ENCODE results near the gene PPFIBP1. TPM values are rescaled to one million over a fixed set of nuclear protein-coding genes. Genes with fewer than 3 reads are reported as not detected.

Gene PPFIBP1
- total RNA-seq, 4 donors from 2014 or later, result 15.3 to 52.9 (median 39.8) TPM

DNA sequence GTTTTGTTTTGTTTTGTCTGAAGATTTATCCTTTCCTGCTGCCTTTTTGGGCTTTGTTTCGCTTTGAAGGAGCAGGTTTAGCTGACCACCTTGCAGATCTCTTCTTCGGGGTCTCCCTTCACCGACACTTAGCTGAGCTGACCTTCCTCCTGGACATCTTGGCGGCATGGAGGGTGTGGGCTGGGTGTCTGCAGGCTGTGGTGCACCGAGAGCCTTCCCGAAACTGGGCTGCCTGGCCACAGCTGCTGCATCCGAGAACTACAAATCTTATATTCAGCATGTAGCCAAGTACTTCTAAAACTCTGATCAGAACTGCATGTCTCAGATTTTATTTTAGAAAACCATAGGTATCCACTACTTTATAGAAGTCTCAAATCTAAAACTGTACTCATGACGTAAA is 84.9 kb downstream of the PPFIBP1 start:
- no peak overlapping the region for H3K4me3 ChIP-seq
- WGBS, 2 donors (ENCODE audit: low coverage in 1 of 2), result 75 to 95% methylated on average over 8 of the region's 8 CpGs

GRCh38 chr12:27610374-27610773 is 86.4 kb downstream of the PPFIBP1 start:
- Histone ChIP-seq H3K4me1 (peaks cover 0 to 25% (median 16%) of the 10 kb centered on the region in 4 donors), H3K9me3 (no peaks in the 10 kb centered on the region), H3K27me3 (no peaks in the 10 kb centered on the region), H3K4me3 (no peak overlapping the region), H3K36me3 (no peaks in the 10 kb centered on the region), H3K27ac (peak overlapping the region in 3 of 4 donors; percentile 19 to 53 (median 44))
- no peak for DNase-seq
- intact Hi-C loops (cut with DNase I; ENCODE audit: low total_unique reads) (loop anchor here (10.0 kb wide), 1 partner anchor 1086 kb away; no protein-coding TSS in a partner anchor), in situ Hi-C loops (cut with MboI; ENCODE audit: low pct_ligation_motif_present in 1 of 4, low pct_unique_long_range_greater_than_20kb in 1 of 4, low sequenced_read_pairs in 3 of 4) (no loop called here)
- 38 to 42% methylated on average over 2 of the region's 2 CpGs for WGBS, 2 donors (ENCODE audit: low coverage in 1 of 2)
- TF ChIP-seq EP300 (IDR thresholded peaks at IDR 0.05; ENCODE audit: low read depth) (no peak), POLR2A (IDR thresholded peaks at IDR 0.05) (no peak), POLR2AphosphoS5 (IDR thresholded peaks at IDR 0.05) (peak in 1 of 3 donors; percentile 12)
- TF ChIP-seq, protein P1, sequence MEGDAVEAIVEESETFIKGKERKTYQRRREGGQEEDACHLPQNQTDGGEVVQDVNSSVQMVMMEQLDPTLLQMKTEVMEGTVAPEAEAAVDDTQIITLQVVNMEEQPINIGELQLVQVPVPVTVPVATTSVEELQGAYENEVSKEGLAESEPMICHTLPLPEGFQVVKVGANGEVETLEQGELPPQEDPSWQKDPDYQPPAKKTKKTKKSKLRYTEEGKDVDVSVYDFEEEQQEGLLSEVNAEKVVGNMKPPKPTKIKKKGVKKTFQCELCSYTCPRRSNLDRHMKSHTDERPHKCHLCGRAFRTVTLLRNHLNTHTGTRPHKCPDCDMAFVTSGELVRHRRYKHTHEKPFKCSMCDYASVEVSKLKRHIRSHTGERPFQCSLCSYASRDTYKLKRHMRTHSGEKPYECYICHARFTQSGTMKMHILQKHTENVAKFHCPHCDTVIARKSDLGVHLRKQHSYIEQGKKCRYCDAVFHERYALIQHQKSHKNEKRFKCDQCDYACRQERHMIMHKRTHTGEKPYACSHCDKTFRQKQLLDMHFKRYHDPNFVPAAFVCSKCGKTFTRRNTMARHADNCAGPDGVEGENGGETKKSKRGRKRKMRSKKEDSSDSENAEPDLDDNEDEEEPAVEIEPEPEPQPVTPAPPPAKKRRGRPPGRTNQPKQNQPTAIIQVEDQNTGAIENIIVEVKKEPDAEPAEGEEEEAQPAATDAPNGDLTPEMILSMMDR (IDR thresholded peaks at IDR 0.05), result no peak

More for the DNA sequence above, 84.9 kb downstream of the PPFIBP1 start:
- intact Hi-C loops (cut with DNase I; ENCODE audit: low total_unique reads), result no loop called here
- TF ChIP-seq, protein P1 (IDR thresholded peaks at IDR 0.05), result no peak
- no peak for TF ChIP-seq POLR2AphosphoS5 (IDR thresholded peaks at IDR 0.05)
- peak overlapping the region in 3 of 4 donors; percentile 3 to 27 (median 11) for H3K27ac ChIP-seq
- H3K9me3 ChIP-seq, result no peaks in the 10 kb centered on the region
- no peak for DNase-seq
- in situ Hi-C loops (cut with MboI; ENCODE audit: low pct_ligation_motif_present in 1 of 4, low pct_unique_long_range_greater_than_20kb in 1 of 4, low sequenced_read_pairs in 3 of 4), result no loop called here
- peaks cover 0 to 25% (median 16%) of the 10 kb centered on the region in 4 donors for H3K4me1 ChIP-seq
- no peaks in the 10 kb centered on the region for H3K27me3 ChIP-seq
- H3K36me3 ChIP-seq, result no peaks in the 10 kb centered on the region

GRCh38 chr12:27614386-27614785 is 90.4 kb downstream of the PPFIBP1 start:
- Histone ChIP-seq H3K4me3 (no peak overlapping the region), H3K36me3 (no peaks in the 10 kb centered on the region), H3K27me3 (no peaks in the 10 kb centered on the region), H3K27ac (no peak overlapping the region), H3K4me1 (peaks cover 0 to 13% (median 12%) of the 10 kb centered on the region in 4 donors), H3K9me3 (no peaks in the 10 kb centered on the region)
- TF ChIP-seq EP300 (IDR thresholded peaks at IDR 0.05; ENCODE audit: low read depth) (no peak), POLR2AphosphoS5 (IDR thresholded peaks at IDR 0.05) (no peak), POLR2A (IDR thresholded peaks at IDR 0.05) (no peak)
- TF ChIP-seq, protein P1 (IDR thresholded peaks at IDR 0.05), result no peak
- WGBS, 2 donors (ENCODE audit: low coverage in 1 of 2), result 72 to 94% methylated on average over 3 of the region's 3 CpGs
- no peak for DNase-seq
- intact Hi-C loops (cut with DNase I; ENCODE audit: low total_unique reads) (loop anchor here (10.0 kb wide), 1 partner anchor 1090 kb away; no protein-coding TSS in a partner anchor), in situ Hi-C loops (cut with MboI; ENCODE audit: low pct_ligation_motif_present in 1 of 4, low pct_unique_long_range_greater_than_20kb in 1 of 4, low sequenced_read_pairs in 3 of 4) (no loop called here)

DNA sequence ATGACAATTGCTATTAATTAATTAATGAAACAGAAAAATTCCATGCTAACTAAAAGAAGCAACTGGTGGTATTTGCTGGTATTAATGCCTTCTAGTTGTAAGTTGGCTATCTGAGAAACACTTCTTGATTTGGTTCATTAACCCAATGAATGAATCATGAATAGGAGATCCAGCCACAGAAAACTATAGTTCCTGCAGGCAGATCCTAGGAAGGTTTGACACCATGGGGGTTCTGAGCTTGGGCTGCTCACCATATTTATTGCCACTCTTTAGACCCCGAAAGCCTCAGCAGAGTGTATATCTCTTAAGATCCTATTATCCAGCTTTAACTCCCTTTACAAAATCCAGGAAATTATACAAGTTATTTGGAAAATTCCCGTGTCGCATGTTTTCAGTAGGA is 90.9 kb downstream of the PPFIBP1 start:
- TF ChIP-seq POLR2A (IDR thresholded peaks at IDR 0.05), result no peak
- TF ChIP-seq EP300 (IDR thresholded peaks at IDR 0.05; ENCODE audit: low read depth), result no peak
- no peak for TF ChIP-seq POLR2AphosphoS5 (IDR thresholded peaks at IDR 0.05)
- TF ChIP-seq, protein P1 (IDR thresholded peaks at IDR 0.05), result no peak
- intact Hi-C loops (cut with DNase I; ENCODE audit: low total_unique reads), result loop anchor here (10.0 kb wide), 1 partner anchor 1090 kb away; no protein-coding TSS in a partner anchor
- no peak overlapping the region for H3K27ac ChIP-seq
- DNase-seq, result no peak
- H3K4me1 ChIP-seq, result peaks cover 0 to 9% (median 8%) of the 10 kb centered on the region in 4 donors
- H3K9me3 ChIP-seq, result no peaks in the 10 kb centered on the region
- no peaks in the 10 kb centered on the region for H3K27me3 ChIP-seq
- no peaks in the 10 kb centered on the region for H3K36me3 ChIP-seq
- H3K4me3 ChIP-seq, result no peak overlapping the region
- 50 to 82% methylated on average over 1 to 3 of the region's 3 CpGs for WGBS, 2 donors (ENCODE audit: low coverage in 1 of 2)
- in situ Hi-C loops (cut with MboI; ENCODE audit: low pct_ligation_motif_present in 1 of 4, low pct_unique_long_range_greater_than_20kb in 1 of 4, low sequenced_read_pairs in 3 of 4), result no loop called here
